GM23338 (cell line): ENCODE results near the gene TMEM132D. TPM values are rescaled to one million over a fixed set of nuclear protein-coding genes. Genes with fewer than 3 reads are reported as not detected.

Source experiments
- ATAC-seq: fragments of 200-7000 bp; cut with Tn5 transposase; 3 replicates; pipeline ENCODE4 v1.9.1; 2020
- DNase-seq: peaks from one replicate; pipeline ENCODE4 v3.0.0-alpha.2; 2015; ENCODE audit warnings: low spot score
- H2AFZ ChIP-seq: fragments of 200-600 bp; sonication (generic); 2 replicates; pipeline ENCODE4 v1.8.0; 2016; ENCODE audit warnings: antibody characterized with exemption, mild to moderate bottlenecking, moderate library complexity
- H3F3A ChIP-seq: fragments of 200-600 bp; sonication (generic); replicated peaks from 2 replicates; pipeline ENCODE4 v1.8.0; 2017; ENCODE audit warnings: antibody characterized with exemption, mixed run types, low read depth
- H3K27ac ChIP-seq: fragments of 200-600 bp; sonication (generic); 2 replicates; pipeline ENCODE4 v1.6.1; 2016; ENCODE audit warnings: low read depth
- H3K27me3 ChIP-seq: fragments of 200-600 bp; sonication (generic); 2 replicates; pipeline ENCODE4 v1.8.0; 2016; ENCODE audit warnings: mild to moderate bottlenecking, mixed run types, moderate library complexity; ENCODE audit not compliant: insufficient read depth
- H3K36me3 ChIP-seq: fragments of 200-600 bp; sonication (generic); 2 replicates; pipeline ENCODE4 v1.8.0; 2016; ENCODE audit warnings: mild to moderate bottlenecking; ENCODE audit not compliant: insufficient read depth
- H3K4me1 ChIP-seq: fragments of 200-600 bp; sonication (generic); 2 replicates; pipeline ENCODE4 v1.8.0; 2016; ENCODE audit warnings: mild to moderate bottlenecking, moderate library complexity; ENCODE audit not compliant: insufficient read depth
- H3K4me2 ChIP-seq: fragments of 200-600 bp; sonication (generic); 2 replicates; pipeline ENCODE4 v1.7.1; 2017; ENCODE audit warnings: mixed run types
- H3K4me3 ChIP-seq: fragments of 200-600 bp; sonication (generic); 2 replicates; pipeline ENCODE4 v1.6.1; 2016; ENCODE audit warnings: mixed run types
- H3K79me2 ChIP-seq: fragments of 200-600 bp; sonication (generic); replicated peaks from 2 replicates; pipeline ENCODE4 v1.8.0; 2017; ENCODE audit warnings: mild to moderate bottlenecking; ENCODE audit not compliant: insufficient read depth
- H3K9me2 ChIP-seq: fragments of 200-600 bp; sonication (generic); 2 replicates; pipeline ENCODE4 v1.8.0; 2017; ENCODE audit not compliant: insufficient read depth
- H4K20me1 ChIP-seq: fragments of 200-600 bp; sonication (generic); replicated peaks from 2 replicates; pipeline ENCODE4 v1.8.0; 2017; ENCODE audit warnings: mild to moderate bottlenecking; ENCODE audit not compliant: insufficient read depth
- H3K27ac Mint-ChIP-seq: 2 replicates; pipeline ENCODE4 v1.8.0; 2020; ENCODE audit warnings: inconsistent platforms, mild to moderate bottlenecking, moderate library complexity, mixed read lengths
- H3K27me3 Mint-ChIP-seq: 3 replicates; pipeline ENCODE4 v1.8.0; 2022; ENCODE audit warnings: low read depth, mild to moderate bottlenecking, moderate library complexity, mixed read lengths, inconsistent platforms; ENCODE audit not compliant: insufficient read depth, poor library complexity
- H3K36me3 Mint-ChIP-seq: 3 replicates; pipeline ENCODE4 v1.8.0; 2021; ENCODE audit warnings: low read depth, mild to moderate bottlenecking, inconsistent platforms, moderate library complexity, mixed read lengths
- H3K4me1 Mint-ChIP-seq: 3 replicates; pipeline ENCODE4 v1.8.0; 2020; ENCODE audit warnings: mild to moderate bottlenecking, inconsistent platforms, mixed read lengths
- H3K4me3 Mint-ChIP-seq: 3 replicates; pipeline ENCODE4 v1.8.0; 2021; ENCODE audit warnings: moderate library complexity, mild to moderate bottlenecking, inconsistent platforms, mixed read lengths
- H3K9me3 Mint-ChIP-seq: 3 replicates; pipeline ENCODE4 v1.8.0; 2020; ENCODE audit warnings: moderate library complexity, mild to moderate bottlenecking, inconsistent platforms, mixed read lengths
- CREB1 ChIP-seq: fragments of 250-450 bp; sonication (Bioruptor Pico); IDR thresholded peaks from 2 replicates; pipeline ENCODE4 v1.5.0; 2020; ENCODE audit warnings: low read depth, mild to moderate bottlenecking, moderate library complexity
- CTCF ChIP-seq, 2 experiments: fragments of 200-600 bp in 1 of 2; sonication (generic) in 1 of 2; conservative IDR thresholded peaks; 2 replicates each; pipeline versions ENCODE4 v1.5.1 to v1.6.1; 2016 to 2017; ENCODE audit warnings: antibody characterized with exemption in 2 of 2, low read depth in 2 of 2, mild to moderate bottlenecking in 2 of 2, moderate library complexity in 1 of 2
- ETS1 ChIP-seq: IDR thresholded peaks from 2 replicates; pipeline ENCODE4 v1.6.1; 2016; ENCODE audit warnings: antibody characterized with exemption
- EZH2 ChIP-seq: fragments of 200-600 bp; sonication (generic); IDR thresholded peaks from one replicate; pipeline ENCODE4 v1.8.0; 2017; ENCODE audit warnings: antibody characterized with exemption, mild to moderate bottlenecking, low read depth; ENCODE audit not compliant: unreplicated experiment
- EZH2phosphoT487 ChIP-seq: fragments of 200-600 bp; sonication (generic); IDR thresholded peaks from one replicate; pipeline ENCODE4 v1.8.1; 2018; ENCODE audit warnings: antibody characterized with exemption; ENCODE audit not compliant: unreplicated experiment
- JUNB ChIP-seq: IDR thresholded peaks from one replicate; pipeline ENCODE4 v1.6.1; 2016; ENCODE audit warnings: antibody characterized with exemption; ENCODE audit not compliant: unreplicated experiment
- NANOG ChIP-seq: IDR thresholded peaks from 2 replicates; pipeline ENCODE4 v1.6.1; 2016; ENCODE audit warnings: antibody characterized with exemption, borderline replicate concordance
- POLR2AphosphoS5 ChIP-seq: IDR thresholded peaks from 2 replicates; pipeline ENCODE4 v1.6.1; 2016; ENCODE audit warnings: antibody characterized with exemption, low read depth
- REST ChIP-seq: IDR thresholded peaks from one replicate; pipeline ENCODE4 v1.6.1; 2018; ENCODE audit warnings: antibody characterized with exemption; ENCODE audit not compliant: unreplicated experiment
- STAT1 ChIP-seq: IDR thresholded peaks from one replicate; pipeline ENCODE4 v1.6.1; 2016; ENCODE audit warnings: antibody characterized with exemption; ENCODE audit not compliant: unreplicated experiment
- ZNF114 ChIP-seq: fragments of 250-450 bp; sonication (Bioruptor Pico); IDR thresholded peaks from 2 replicates; pipeline ENCODE4 v1.5.0; 2020; ENCODE audit warnings: mild to moderate bottlenecking, moderate library complexity
- ZNF331 ChIP-seq: fragments of 250-450 bp; sonication (Bioruptor Pico); IDR thresholded peaks from 2 replicates; pipeline ENCODE4 v1.5.0; 2020; ENCODE audit warnings: low read depth, mild to moderate bottlenecking, moderate library complexity
- ZNF462 ChIP-seq: fragments of 250-450 bp; sonication (Bioruptor Pico); IDR thresholded peaks from 2 replicates; pipeline ENCODE4 v1.5.0; 2020; ENCODE audit warnings: mild to moderate bottlenecking, moderate library complexity
- polyA plus RNA-seq: library from polyadenylated mRNA; unstranded; fragments of >200 nt; fragmentation: Nextera tagmentation; extraction: Ambion mirVana; gene quantifications from 2 replicates; pipeline ENCODE4 v1.2.1, GENCODE V29; 2016
- total RNA-seq: library from RNA; depleted of rRNA; stranded (reverse); fragments of >200 nt; shearing (Covaris generic); gene quantifications from 2 replicates; pipeline ENCODE4 v1.2.3, GENCODE V29; 2014

TMEM132D gene
- total and polyA plus RNA-seq, 2 experiments from 2014 or later: 0.44 to 5.3 TPM

- ATAC-seq (no peak), DNase-seq (no peak)
- Mint-ChIP-seq H3K36me3 (peaks cover 57% of the 10 kb centered on the region), H3K27ac (no peak overlapping the region), H3K9me3 (peaks cover 37% of the 10 kb centered on the region; the same call in 2 of the 3 replicates), H3K4me1 (no peaks in the 10 kb centered on the region), H3K4me3 (no peak overlapping the region), H3K27me3 (no peaks in the 10 kb centered on the region)
- Histone ChIP-seq H2AFZ (no peak overlapping the region), H3F3A (no peaks in the 10 kb centered on the region), H3K4me3 (no peak overlapping the region), H3K9me2 (no peaks in the 10 kb centered on the region), H3K27ac (no peak overlapping the region), H3K36me3 (no peaks in the 10 kb centered on the region), H3K4me1 (no peaks in the 10 kb centered on the region), H3K79me2 (no peaks in the 10 kb centered on the region), H3K4me2 (no peak overlapping the region), H3K27me3 (no peaks in the 10 kb centered on the region), H4K20me1 (no peaks in the 10 kb centered on the region)
- no peak for TF ChIP-seq STAT1
- TF ChIP-seq ETS1: no peak
- no peak for TF ChIP-seq CTCF (conservative IDR thresholded peaks at IDR 0.05; ENCODE audit: low read depth in 2 of 2)
- no peak for TF ChIP-seq ZNF462 (CRISPR knock-in tag)
- no peak for TF ChIP-seq CREB1
- no peak for TF ChIP-seq EZH2phosphoT487
- TF ChIP-seq NANOG: no peak
- no peak for TF ChIP-seq POLR2AphosphoS5
- no peak for TF ChIP-seq JUNB
- no peak for TF ChIP-seq EZH2
- no peak for TF ChIP-seq ZNF331 (CRISPR knock-in tag)
- TF ChIP-seq REST: no peak
- no peak for TF ChIP-seq ZNF114 (CRISPR knock-in tag)
These were observed 409.6 kb downstream of the TMEM132D start for GRCh38 chr12:129494260-129494659.
